ENCODE measurements around the gene HOMER2. TPM values are rescaled to one million over a fixed set of nuclear protein-coding genes. Genes with fewer than 3 reads are reported as not detected.

Gene HOMER2
- polyA plus RNA-seq, 3 donors: 0.92 to 2.4 (median 1.6) TPM

DNA sequence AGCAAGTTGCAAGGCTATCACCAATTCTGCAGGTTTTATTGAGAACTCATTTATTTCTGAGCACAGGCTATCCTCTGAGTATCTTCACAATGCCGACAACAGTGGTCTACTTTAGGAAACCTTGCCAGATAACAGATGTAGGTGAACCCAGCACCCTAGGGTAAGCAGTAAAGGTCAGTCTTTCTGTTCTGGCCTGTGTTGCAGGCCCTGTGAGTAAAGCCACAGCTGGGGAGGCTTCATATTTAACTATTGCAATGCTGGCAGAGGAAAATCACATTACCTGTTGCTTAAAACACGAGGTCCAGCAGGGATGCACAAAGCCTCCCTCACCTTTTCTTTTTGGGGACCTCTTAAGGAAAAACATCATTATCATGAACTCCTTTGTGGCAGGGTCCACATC is 87.6 kb downstream of the HOMER2 start:
- Mint-ChIP-seq H3K27me3 (ENCODE audit: low read depth in 3 of 3) (peaks cover 0 to 3% (median 0%) of the 10 kb centered on the region in 3 donors), H3K9me3 (no peaks in the 10 kb centered on the region), H3K4me1 (no peaks in the 10 kb centered on the region), H3K27ac (no peak overlapping the region), H3K36me3 (peaks cover 0 to 2% of the 10 kb centered on the region in 2 donors), H3K4me3 (no peak overlapping the region)
- Histone ChIP-seq H3K9ac (ENCODE audit: insufficient read depth, low read length, poor library complexity, severe bottlenecking) (no peak overlapping the region), H3K4me3 (replicated peaks in 1 of 3; ENCODE audit: low read depth in 2 of 3, low read length in 3 of 3) (no peak overlapping the region), H3K27me3 (ENCODE audit: control insufficient read depth in 2 of 2, insufficient read depth in 2 of 2, low read length in 2 of 2) (no peaks in the 10 kb centered on the region), H3K4me1 (ENCODE audit: control insufficient read depth in 1 of 2, insufficient read depth in 2 of 2, low read length in 2 of 2) (peaks cover 0 to under 1% of the 10 kb centered on the region in 2 donors), H3K79me2 (ENCODE audit: insufficient read depth, low read length) (no peaks in the 10 kb centered on the region), H3K27ac (ENCODE audit: low read depth in 1 of 2, low read length in 2 of 2) (no peak overlapping the region), H2AFZ (ENCODE audit: insufficient read depth, low read depth, low read length, poor library complexity, severe bottlenecking) (no peak overlapping the region), H3K4me2 (replicated peaks; ENCODE audit: extremely low read depth, low read length, poor library complexity, severe bottlenecking) (no peak overlapping the region), H3K36me3 (replicated peaks in 1 of 2; ENCODE audit: control insufficient read depth in 1 of 2, insufficient read depth in 2 of 2, low read length in 2 of 2) (no peaks in the 10 kb centered on the region), H3K9me3 (replicated peaks in 1 of 2; ENCODE audit: control insufficient read depth in 1 of 2, insufficient read depth in 1 of 2, low read length in 2 of 2) (no peaks in the 10 kb centered on the region), H4K20me1 (ENCODE audit: insufficient read depth, low read length) (no peaks in the 10 kb centered on the region)
- intact Hi-C loops (cut with micrococcal nuclease): no loop called here
- TF ChIP-seq, protein P1, sequence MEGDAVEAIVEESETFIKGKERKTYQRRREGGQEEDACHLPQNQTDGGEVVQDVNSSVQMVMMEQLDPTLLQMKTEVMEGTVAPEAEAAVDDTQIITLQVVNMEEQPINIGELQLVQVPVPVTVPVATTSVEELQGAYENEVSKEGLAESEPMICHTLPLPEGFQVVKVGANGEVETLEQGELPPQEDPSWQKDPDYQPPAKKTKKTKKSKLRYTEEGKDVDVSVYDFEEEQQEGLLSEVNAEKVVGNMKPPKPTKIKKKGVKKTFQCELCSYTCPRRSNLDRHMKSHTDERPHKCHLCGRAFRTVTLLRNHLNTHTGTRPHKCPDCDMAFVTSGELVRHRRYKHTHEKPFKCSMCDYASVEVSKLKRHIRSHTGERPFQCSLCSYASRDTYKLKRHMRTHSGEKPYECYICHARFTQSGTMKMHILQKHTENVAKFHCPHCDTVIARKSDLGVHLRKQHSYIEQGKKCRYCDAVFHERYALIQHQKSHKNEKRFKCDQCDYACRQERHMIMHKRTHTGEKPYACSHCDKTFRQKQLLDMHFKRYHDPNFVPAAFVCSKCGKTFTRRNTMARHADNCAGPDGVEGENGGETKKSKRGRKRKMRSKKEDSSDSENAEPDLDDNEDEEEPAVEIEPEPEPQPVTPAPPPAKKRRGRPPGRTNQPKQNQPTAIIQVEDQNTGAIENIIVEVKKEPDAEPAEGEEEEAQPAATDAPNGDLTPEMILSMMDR (IDR thresholded peaks at IDR 0.05): no peak
- no peak for DNase-seq
- 100% methylated on average over 1 of the region's 2 CpGs for WGBS (ENCODE audit: insufficient coverage)

DNA sequence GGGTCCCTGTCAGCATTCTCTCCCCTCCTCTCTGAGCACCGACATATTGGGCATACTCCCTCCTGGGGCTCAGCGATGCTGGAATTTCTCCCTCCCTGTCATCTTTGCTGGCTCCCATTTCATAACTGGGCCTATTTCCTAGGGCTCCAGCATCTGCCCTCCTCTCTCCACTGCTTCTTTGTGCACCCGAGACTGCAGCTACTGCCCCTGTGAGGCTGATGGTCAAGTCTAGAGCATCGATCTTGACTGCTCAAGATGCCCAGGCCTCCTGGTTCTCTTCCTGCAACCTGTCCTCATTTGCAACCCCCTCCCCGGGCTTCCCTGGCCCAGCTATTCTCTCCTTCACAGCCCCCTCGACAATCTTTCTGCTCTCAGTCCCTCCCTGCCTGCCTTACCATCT is 89.6 kb downstream of the HOMER2 start:
- Histone ChIP-seq H2AFZ (ENCODE audit: insufficient read depth, low read depth, low read length, poor library complexity, severe bottlenecking) (no peak overlapping the region), H3K9ac (ENCODE audit: insufficient read depth, low read length, poor library complexity, severe bottlenecking) (no peak overlapping the region), H3K79me2 (ENCODE audit: insufficient read depth, low read length) (no peaks in the 10 kb centered on the region), H3K27ac (ENCODE audit: low read depth in 1 of 2, low read length in 2 of 2) (no peak overlapping the region), H3K4me1 (ENCODE audit: control insufficient read depth in 1 of 2, insufficient read depth in 2 of 2, low read length in 2 of 2) (no peaks in the 10 kb centered on the region), H3K4me2 (replicated peaks; ENCODE audit: extremely low read depth, low read length, poor library complexity, severe bottlenecking) (no peak overlapping the region), H3K27me3 (ENCODE audit: control insufficient read depth in 2 of 2, insufficient read depth in 2 of 2, low read length in 2 of 2) (no peaks in the 10 kb centered on the region), H3K9me3 (replicated peaks in 1 of 2; ENCODE audit: control insufficient read depth in 1 of 2, insufficient read depth in 1 of 2, low read length in 2 of 2) (no peaks in the 10 kb centered on the region), H3K36me3 (replicated peaks in 1 of 2; ENCODE audit: control insufficient read depth in 1 of 2, insufficient read depth in 2 of 2, low read length in 2 of 2) (no peaks in the 10 kb centered on the region), H3K4me3 (replicated peaks in 1 of 3; ENCODE audit: low read depth in 2 of 3, low read length in 3 of 3) (no peak overlapping the region), H4K20me1 (ENCODE audit: insufficient read depth, low read length) (no peaks in the 10 kb centered on the region)
- H3K27ac Mint-ChIP-seq: no peak overlapping the region
- no peak overlapping the region for H3K4me3 Mint-ChIP-seq
- intact Hi-C loops (cut with micrococcal nuclease): no loop called here
- H3K4me1 Mint-ChIP-seq: no peaks in the 10 kb centered on the region
- no peaks in the 10 kb centered on the region for H3K9me3 Mint-ChIP-seq
- TF ChIP-seq, protein P1 (IDR thresholded peaks at IDR 0.05): no peak
- H3K27me3 Mint-ChIP-seq (ENCODE audit: low read depth in 3 of 3): peaks cover 0 to 2% (median 0%) of the 10 kb centered on the region in 3 donors
- no peak for DNase-seq
- WGBS (ENCODE audit: insufficient coverage): 93% methylated on average over 6 of the region's 6 CpGs
- H3K36me3 Mint-ChIP-seq: peaks cover 0 to 2% of the 10 kb centered on the region in 2 donors

Measured in CD14-positive monocyte (primary cell).